SIG-M5 treated with dmso at 0.1 percent for 504 hours (cell line): ENCODE data around the gene CACNA2D1.
A peak's percentile ranks its signal among the peaks of the same experiment; 100 is the strongest.

Source experiments
- DNase-seq: peaks from one replicate; lab custom pipeline; 2025; ENCODE audit not compliant: unreplicated experiment; lab: John Stamatoyannopoulos, UW

CACNA2D1 gene

GRCh38 chr7:82126576-82126975 lies 317.0 kb downstream of the CACNA2D1 start:
- no peak for DNase-seq

- DNase-seq, result no peak
These were observed 319.1 kb downstream of the CACNA2D1 start for GRCh38 chr7:82124445-82124844.

- DNase-seq, result no peak
These were observed 321.3 kb downstream of the CACNA2D1 start for GRCh38 chr7:82122275-82122674.

DNA sequence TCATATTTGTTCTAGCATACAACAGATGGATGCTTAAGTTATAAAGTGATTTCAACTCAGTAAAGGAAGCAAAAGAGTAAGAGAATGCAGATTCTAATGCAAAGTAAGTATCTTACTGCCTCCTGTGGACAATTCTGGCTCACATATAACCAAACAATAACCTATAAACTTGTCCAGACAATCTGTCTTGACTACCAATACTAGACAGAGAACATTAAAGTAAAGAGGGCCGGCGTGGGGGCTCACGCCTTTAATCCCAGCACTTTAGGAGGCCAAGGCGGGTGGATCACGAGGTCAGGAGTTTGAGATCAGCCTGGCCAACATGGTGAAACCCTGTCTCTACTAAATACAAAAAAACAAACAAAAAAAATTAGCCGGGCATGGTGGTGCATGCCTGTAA lies 329.3 kb downstream of the CACNA2D1 start:
- DNase-seq, result no peak

DNA sequence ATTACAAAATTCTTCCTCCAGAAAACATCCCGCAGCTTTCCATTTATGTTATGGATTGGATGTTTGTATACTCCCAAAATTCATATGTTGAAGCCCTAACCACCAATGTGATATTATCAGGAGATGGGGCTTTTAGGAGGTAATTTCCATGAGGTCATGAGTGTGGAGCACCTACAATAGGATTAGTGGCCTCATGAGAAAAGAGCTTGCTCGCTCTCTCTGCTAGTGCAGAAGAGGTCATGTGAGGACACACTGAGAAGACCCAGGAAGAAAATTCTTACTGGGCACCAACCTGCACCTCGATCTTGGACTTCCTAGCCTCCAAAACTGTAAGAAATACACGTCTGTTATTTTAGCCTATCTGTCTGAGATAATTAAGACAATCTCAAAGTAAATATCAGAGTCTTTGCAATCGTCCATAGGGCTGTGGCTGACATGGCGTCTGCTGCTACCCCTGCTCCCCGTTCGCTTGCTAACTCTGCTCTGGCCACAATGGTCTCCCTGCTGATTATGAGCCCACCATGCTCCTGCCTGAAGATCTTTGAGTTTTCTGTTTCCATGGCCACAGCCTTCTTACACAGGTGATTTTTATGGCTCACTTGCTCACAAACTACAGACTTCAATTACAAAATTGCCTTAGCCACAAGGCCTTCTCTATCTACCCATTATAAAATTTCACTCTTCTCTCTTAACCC lies 333.3 kb downstream of the CACNA2D1 start:
- DNase-seq, result no peak

DNA sequence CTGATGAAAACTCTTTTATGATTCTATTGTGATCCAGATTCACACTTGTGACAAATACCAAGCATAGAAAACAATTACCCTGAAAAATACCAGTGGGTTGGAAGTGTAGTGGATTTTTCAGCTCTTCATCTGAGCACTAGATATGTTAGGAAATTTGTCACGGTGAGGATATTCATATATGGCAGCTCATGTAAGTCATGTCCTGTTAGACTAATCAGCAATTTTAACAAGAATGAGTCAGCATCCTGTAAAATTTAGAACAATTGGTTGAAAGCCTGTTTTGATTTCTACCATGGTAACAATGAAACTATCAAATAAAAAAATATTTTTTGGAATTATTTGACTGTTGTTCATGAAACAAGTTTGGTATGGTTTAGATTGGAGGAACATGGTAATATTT lies 334.3 kb downstream of the CACNA2D1 start:
- no peak for DNase-seq

DNA sequence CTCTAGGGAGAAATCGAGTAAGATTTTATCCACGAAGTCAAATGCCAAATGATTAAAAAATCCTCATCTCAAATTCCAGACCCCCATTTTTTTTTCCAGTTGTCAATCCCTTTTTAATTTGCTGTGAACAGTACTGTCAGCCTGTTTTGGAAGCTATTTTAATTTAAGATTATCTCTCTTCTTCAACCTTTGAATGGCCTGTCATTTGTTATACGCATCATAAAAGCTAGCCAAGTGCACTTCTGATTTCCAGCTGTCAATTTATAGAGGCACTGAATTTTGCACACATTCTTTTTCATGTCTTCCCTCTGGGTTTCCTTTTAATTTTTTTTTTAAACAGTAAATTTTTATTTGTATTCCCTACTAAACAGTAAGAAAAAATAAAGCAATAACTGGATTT lies 337.4 kb downstream of the CACNA2D1 start:
- DNase-seq, result no peak

- peak; percentile 22 for DNase-seq
These were observed 338.1 kb downstream of the CACNA2D1 start for GRCh38 chr7:82105463-82105862.

DNA sequence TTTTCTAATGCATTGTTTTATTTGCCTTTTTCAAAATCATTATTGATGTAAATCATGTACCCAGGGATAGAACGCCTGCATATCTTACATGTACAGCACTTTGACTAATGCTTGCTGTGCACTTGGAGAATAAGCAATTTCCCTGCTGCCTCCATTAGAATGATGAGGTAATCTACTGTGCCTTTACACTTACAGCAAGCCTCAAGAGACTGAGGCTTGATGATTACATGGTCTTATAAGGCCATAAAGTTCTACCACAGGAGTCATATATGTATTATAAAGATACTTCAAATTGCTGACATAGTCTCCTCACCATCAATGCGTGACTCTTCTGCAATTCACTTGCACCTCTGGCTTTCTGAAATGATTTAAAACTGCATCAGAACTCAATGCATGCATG lies 345.2 kb downstream of the CACNA2D1 start:
- DNase-seq, result no peak

- DNase-seq, result no peak
These were observed 352.4 kb downstream of the CACNA2D1 start for GRCh38 chr7:82091126-82091684.

DNA sequence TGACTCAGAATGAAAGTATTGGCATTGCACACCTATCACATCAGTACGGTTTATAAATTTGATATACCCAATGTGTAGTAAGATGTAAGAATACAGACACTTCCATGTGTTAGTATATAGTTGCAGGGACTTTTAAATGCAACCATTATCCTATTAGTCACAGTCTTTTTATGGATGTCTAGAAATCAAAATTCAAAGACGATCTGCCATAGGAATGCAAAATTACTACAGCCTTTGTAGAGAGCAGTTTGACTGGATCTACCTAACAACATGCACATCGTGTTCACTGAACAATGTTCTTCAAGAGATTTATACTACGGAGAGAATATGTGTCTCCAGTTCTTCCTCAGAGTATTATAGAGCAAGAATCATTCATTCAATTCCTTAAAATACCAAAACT lies 356.5 kb downstream of the CACNA2D1 start:
- no peak for DNase-seq

GRCh38 chr7:82085116-82085515 lies 358.5 kb downstream of the CACNA2D1 start:
- no peak for DNase-seq

DNA sequence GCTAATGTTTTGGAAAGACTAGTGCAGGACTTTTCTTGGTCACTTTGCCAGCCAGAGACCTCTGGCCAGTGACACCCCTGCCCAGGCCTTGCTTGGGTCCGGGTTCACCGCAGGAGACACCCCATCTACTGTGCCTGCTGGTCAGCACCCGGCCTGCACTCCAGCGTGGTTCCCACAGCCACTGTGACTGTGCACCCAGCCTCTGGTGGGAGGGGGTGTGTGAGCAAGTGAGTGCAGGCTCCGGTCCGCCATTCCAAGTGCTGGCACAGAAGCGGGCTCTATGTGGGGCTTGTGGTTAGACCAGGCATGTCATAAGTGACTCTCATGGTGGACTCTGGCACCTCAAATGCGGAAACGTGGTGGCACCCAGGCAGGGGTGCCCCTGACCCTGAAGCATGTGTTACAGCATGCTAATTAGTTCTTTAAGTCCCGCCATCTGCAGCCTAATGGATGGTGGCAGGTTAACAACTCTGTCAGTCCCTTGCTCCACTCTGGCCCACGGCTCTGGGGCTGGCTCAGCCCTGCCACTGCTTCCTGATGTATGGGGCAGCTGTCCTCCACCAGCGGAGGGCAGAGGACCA lies 361.8 kb downstream of the CACNA2D1 start:
- DNase-seq, result no peak

DNA sequence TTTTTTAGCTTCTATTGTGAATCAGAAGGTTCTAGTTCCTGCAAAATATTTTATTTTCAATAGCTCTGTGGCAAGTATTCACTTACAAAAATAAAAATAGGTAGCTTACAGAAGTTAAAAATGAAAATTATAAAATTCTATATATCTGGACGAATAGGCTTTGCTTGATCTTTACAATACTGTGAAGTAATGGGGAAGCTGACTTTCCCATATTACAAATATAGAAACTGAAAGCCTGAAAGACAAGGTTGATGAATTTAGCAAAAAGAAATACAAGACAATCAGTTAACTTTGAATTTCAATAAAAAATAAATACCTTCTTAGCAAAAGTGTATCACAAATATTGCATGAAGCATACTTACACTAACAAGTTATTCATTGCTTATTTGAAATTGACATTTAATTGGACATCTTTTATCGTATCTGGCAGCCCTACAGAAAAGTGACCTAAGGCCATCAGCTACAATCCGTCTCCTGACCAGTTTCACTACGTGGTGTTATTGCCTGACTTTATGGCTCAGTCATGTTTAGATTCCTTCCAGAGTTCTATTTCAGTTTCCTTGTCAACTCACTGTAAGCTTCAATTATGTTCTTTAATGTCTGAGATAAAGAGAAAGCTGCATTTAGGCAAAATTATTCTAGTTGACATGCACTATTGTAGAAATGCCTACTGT lies 363.2 kb downstream of the CACNA2D1 start:
- no peak for DNase-seq

- DNase-seq, result no peak
These were observed 364.1 kb downstream of the CACNA2D1 start for GRCh38 chr7:82079527-82079926.

DNA sequence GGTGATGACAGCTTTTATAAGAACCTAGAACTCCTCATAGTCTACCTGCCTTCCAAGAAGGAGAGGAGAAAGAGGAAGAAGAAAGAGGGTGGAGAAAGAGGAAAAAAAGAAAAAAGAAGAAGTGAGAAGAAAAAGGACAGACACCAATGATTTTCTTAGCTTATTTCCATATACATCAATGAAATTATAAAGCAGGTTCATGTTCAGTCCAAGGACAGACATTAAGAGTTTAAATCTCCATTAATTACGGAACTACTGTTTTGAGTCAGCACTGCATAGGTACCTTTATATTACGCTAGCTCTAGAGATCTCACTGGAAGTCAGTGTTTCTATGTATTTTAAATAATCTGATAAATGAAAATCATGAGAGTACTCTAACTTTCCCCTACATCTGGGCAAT lies 364.8 kb downstream of the CACNA2D1 start:
- DNase-seq, result no peak

DNA sequence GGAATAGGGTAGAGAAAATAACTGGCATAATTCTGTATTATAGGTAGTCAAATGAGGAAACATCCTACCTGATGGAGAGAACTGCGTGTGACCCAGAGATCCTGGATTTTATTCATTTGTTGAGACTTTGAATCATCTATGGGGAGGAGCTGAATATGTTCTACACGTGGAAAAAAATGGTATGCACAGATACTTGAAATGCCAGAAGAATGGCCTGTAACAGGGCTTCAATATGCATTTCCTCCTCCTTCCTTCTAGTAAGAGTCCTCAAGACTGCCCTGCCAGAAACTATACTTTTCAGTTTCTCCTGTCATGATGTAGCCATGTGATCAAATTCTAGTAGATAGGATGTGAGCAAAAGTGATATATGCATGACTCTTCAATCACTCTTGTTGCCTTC lies 372.1 kb downstream of the CACNA2D1 start:
- DNase-seq, result no peak

GRCh38 chr7:82067628-82068264 lies 375.8 kb downstream of the CACNA2D1 start:
- no peak for DNase-seq

DNA sequence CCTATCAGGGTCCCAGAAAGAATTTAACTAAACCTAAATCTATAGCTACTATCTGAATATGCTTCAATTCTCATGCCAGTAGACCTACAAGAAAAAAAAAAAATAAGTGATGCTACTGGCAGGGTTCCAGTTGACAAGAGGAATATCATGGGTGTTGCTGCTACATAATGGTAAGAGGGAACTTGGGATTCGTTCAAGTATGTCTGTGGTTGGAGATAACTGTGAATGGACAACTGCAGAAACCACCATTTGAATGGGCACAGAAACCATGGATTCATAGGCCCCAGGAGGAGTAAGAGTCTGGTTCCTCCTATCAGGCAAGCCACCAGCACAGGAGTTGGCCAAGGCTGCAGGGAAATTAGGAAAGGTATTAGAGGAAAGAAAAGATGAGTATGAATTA lies 386.1 kb downstream of the CACNA2D1 start:
- DNase-seq, result no peak

DNA sequence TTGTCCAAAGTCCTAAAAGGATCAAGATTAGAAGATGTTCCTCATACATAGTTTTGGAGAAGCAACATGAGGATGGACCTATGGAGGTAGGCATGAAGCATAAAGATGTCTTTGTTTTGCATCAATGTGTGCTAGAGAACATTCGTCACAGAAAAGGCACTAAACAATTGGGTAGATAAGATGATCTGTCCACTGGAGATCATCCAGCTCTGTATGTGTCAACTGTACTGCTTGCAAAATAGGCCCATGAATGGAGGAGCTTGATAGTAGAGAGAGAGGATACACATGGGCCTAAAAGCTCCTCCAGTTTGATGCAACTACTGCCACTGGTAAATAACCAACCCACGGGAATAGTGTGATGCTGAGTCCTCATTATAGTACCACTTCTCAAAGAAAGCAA lies 387.3 kb downstream of the CACNA2D1 start:
- no peak for DNase-seq

- no peak for DNase-seq
These were observed 389.0 kb downstream of the CACNA2D1 start for GRCh38 chr7:82054544-82054943.
